IMR-90 (cell line): ENCODE results near the gene PRR16.

ENCODE experiments used
- CTCF ChIP-seq: conservative IDR thresholded peaks from 2 replicates; pipeline ENCODE4 v1.5.1; 2012; ENCODE audit warnings: mild to moderate bottlenecking, low read depth, low read length, improper control_type of control experiment
- FOS ChIP-seq: fragments of 150-350 bp; IDR thresholded peaks from 2 replicates; pipeline ENCODE4 v1.6.1; 2016; ENCODE audit warnings: low read depth, low read length
- MAFK ChIP-seq: IDR thresholded peaks from 2 replicates; pipeline ENCODE4 v1.6.1; 2012; ENCODE audit warnings: low read depth, low read length, improper control_type of control experiment
- RAD21 ChIP-seq: IDR thresholded peaks from 2 replicates; pipeline ENCODE4 v1.6.1; 2012; ENCODE audit warnings: low read length, improper control_type of control experiment
- RFX5 ChIP-seq: IDR thresholded peaks from 2 replicates; pipeline ENCODE4 v1.8.0; 2012; ENCODE audit warnings: low read depth, mild to moderate bottlenecking, low read length, moderate library complexity

GRCh38 chr5:120695368-120695880 is 231.3 kb downstream of the PRR16 start:
- no peak for TF ChIP-seq RAD21
- TF ChIP-seq FOS, result no peak
- no peak for TF ChIP-seq MAFK
- no peak for TF ChIP-seq CTCF
- no peak for TF ChIP-seq RFX5
